Measurements from ENCODE around the gene MARCHF4.

- TF ChIP-seq CTCF (conservative IDR thresholded peaks at IDR 0.05; ENCODE audit: low read depth, low read length) (no peak), POLR2A (IDR thresholded peaks at IDR 0.05; ENCODE audit: low read depth, low read length) (peak; percentile 27), RCOR1 (IDR thresholded peaks at IDR 0.05; ENCODE audit: insufficient replicate concordance, low read length) (peak; percentile 97), BHLHE40 (IDR thresholded peaks at IDR 0.05; ENCODE audit: low read depth, low read length) (peak; percentile 53; the same call in 1 of the 2 replicates), MAZ (IDR thresholded peaks at IDR 0.05; ENCODE audit: borderline replicate concordance, low read depth, low read length) (peak; percentile 97), RAD21 (IDR thresholded peaks at IDR 0.05; ENCODE audit: low read length) (peak; percentile 32), CEBPB (IDR thresholded peaks at IDR 0.05; ENCODE audit: low read depth, low read length) (no peak), SMC3 (IDR thresholded peaks at IDR 0.05; ENCODE audit: low read depth, low read length) (peak; percentile 34; the same call in 1 of the 2 replicates), MXI1 (IDR thresholded peaks at IDR 0.05; ENCODE audit: borderline replicate concordance, low read depth, low read length) (peak; percentile 98), RFX5 (IDR thresholded peaks at IDR 0.05; ENCODE audit: low read depth, low read length) (no peak), USF2 (IDR thresholded peaks at IDR 0.05; ENCODE audit: low read depth, low read length) (peak; percentile 5; the same call in 1 of the 2 replicates)
- TF ChIP-seq, protein P1, sequence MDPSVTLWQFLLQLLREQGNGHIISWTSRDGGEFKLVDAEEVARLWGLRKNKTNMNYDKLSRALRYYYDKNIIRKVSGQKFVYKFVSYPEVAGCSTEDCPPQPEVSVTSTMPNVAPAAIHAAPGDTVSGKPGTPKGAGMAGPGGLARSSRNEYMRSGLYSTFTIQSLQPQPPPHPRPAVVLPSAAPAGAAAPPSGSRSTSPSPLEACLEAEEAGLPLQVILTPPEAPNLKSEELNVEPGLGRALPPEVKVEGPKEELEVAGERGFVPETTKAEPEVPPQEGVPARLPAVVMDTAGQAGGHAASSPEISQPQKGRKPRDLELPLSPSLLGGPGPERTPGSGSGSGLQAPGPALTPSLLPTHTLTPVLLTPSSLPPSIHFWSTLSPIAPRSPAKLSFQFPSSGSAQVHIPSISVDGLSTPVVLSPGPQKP (IDR thresholded peaks at IDR 0.05; ENCODE audit: borderline replicate concordance, low read depth, low read length) = no peak
Observed at GRCh38 chr2:216371721-216372702, at the start of gene MARCHF4.

All from IMR-90 (cell line).